H4 (cell line): ENCODE results near the gene MDC1. TPM values are rescaled to one million over a fixed set of nuclear protein-coding genes. Genes with fewer than 3 reads are reported as not detected.
A peak's percentile ranks its signal among the peaks of the same experiment; 100 is the strongest.
"Not testable (repeated sequence)": the region's sequence is repeated elsewhere in the genome, so short reads cannot be mapped to it uniquely, and the experiment has no call there.

Source experiments
- DNase-seq: peaks from one replicate; pipeline ENCODE4 v3.0.0-alpha.2; 2015; ENCODE audit warnings: low spot score
- total RNA-seq: library from RNA; depleted of rRNA; stranded (reverse); fragments of >200 nt; shearing (Covaris generic); gene quantifications from 2 replicates; pipeline ENCODE4 v1.2.3, GENCODE V29; 2014; rRNA removed

Gene MDC1
- total RNA-seq, 1 experiment from 2014 or later: 8.7 TPM

GRCh38 chr6:30679765-30680535, 37.1 kb downstream of the MDC1 start:
- no peak for DNase-seq

- DNase-seq: peak; percentile 29
These were observed 37.9 kb downstream of the MDC1 start for GRCh38 chr6:30678964-30679726.

- no peak for DNase-seq
These were observed 40.3 kb downstream of the MDC1 start for GRCh38 chr6:30676660-30677285.

DNA sequence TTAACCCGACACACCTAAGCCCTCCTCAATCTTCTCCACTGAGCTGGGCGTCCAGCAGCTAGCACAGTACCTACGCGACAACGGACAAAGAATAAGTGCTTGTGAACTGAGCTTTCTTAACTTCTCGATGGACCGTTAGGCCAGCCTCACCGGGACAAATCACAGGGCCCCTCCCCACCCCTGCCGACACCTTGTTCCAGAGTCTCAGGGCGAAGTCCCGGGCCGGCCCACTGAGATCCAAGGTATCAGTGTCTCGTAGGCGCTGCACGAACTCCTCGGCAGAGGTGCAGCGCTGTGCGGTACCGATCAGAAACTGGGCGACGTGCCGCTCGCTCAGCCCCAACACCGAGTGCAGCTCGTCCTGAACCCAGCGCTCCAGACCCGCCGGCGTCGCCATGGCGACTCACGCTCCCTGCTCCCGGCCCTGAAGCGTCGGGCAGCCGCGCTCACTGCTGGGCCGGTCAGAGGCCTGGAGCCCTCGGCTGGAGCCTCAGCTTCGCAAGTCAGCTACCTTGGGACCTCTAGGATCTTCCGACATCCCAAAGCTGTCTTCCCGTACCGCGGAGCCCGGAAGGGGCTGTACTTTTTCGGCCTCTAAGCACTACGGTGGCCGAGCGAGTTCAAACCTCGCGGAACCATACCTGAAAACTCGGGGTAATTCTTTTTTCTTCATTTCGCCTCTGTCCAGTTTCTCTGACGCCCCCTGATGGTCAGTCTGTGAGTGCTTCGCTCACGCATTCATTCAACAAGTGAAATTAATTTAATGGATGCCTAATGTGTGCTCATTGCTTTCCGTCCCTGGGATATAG, 44.4 kb downstream of the MDC1 start, which contains the start of gene DHX16:
TSS of gene DHX16 (minus strand) at position 562 of the 809 bp plus-strand sequence. CDS start at position 397, 165 bp downstream.
- DNase-seq: peak; percentile 94

- DNase-seq: no peak
These were observed 46.1 kb downstream of the MDC1 start for GRCh38 chr6:30670760-30671527.

- DNase-seq: not testable (repeated sequence)
These were observed 50.8 kb downstream of the MDC1 start for GRCh38 chr6:30666300-30666699.

GRCh38 chr6:30664994-30665767, 51.9 kb downstream of the MDC1 start:
- no peak for DNase-seq

- not testable (repeated sequence) for DNase-seq
These were observed 59.2 kb downstream of the MDC1 start for GRCh38 chr6:30657922-30658321.

- DNase-seq: no peak
These were observed 59.6 kb downstream of the MDC1 start for GRCh38 chr6:30657454-30657853.

- DNase-seq: no peak
These were observed 60.6 kb downstream of the MDC1 start for GRCh38 chr6:30656513-30656912.

GRCh38 chr6:30655743-30656094, 61.4 kb downstream of the MDC1 start:
- no peak for DNase-seq

- DNase-seq: no peak
These were observed 62.0 kb downstream of the MDC1 start for GRCh38 chr6:30654798-30655742.

GRCh38 chr6:30651143-30651542, 65.9 kb downstream of the MDC1 start:
- DNase-seq: no peak

Other genes with a start within 250 kb of the MDC1 start
- gene HLA-E, start 227.8 kb downstream of the MDC1 start, total RNA-seq: 82.8 and 95.1 TPM in 2 replicates
- 42.1 and 56.7 TPM in 2 replicates for gene GNL1, start 160.8 kb downstream of the MDC1 start, total RNA-seq
- gene PRR3, start 160.0 kb downstream of the MDC1 start, total RNA-seq: 17.9 and 25.4 TPM in 2 replicates
- 30.7 and 46.7 TPM in 2 replicates for gene ABCF1, start 145.8 kb downstream of the MDC1 start, total RNA-seq
- 14.8 and 15.9 TPM in 2 replicates for gene PPP1R10, start 100.0 kb downstream of the MDC1 start, total RNA-seq
- gene MRPS18B, start 99.4 kb downstream of the MDC1 start, total RNA-seq: 72.6 and 141 TPM in 2 replicates
- 7.0 and 8.5 TPM in 2 replicates for gene ATAT1, start 90.4 kb downstream of the MDC1 start, total RNA-seq
- gene C6orf136, start 70.1 kb downstream of the MDC1 start, total RNA-seq: 2.9 and 6.0 TPM in 2 replicates
- 29.9 and 32.6 TPM in 2 replicates for gene DHX16, start 44.3 kb downstream of the MDC1 start, total RNA-seq
- gene PPP1R18, start 30.6 kb downstream of the MDC1 start, total RNA-seq: 49.9 and 50.9 TPM in 2 replicates
- gene NRM, start 26.3 kb downstream of the MDC1 start, total RNA-seq: 15.0 and 20.1 TPM in 2 replicates
- gene TUBB, start 3.1 kb upstream of the MDC1 start, total RNA-seq: 1,333 and 1,508 TPM in 2 replicates
- gene FLOT1, start 25.4 kb upstream of the MDC1 start, total RNA-seq: 206 and 213 TPM in 2 replicates
- gene IER3, start 27.3 kb upstream of the MDC1 start, total RNA-seq: 53.1 and 58.9 TPM in 2 replicates
- gene DDR1, start 167.2 kb upstream of the MDC1 start, total RNA-seq: 16.0 and 30.1 TPM in 2 replicates
- 8.4 and 8.5 TPM in 2 replicates for gene GTF2H4, start 190.9 kb upstream of the MDC1 start, total RNA-seq
- gene VARS2, start 197.0 kb upstream of the MDC1 start, total RNA-seq: 10.5 and 17.6 TPM in 2 replicates
- not detected in 2 replicates for gene SFTA2, start 214.9 kb upstream of the MDC1 start, total RNA-seq
- gene MUCL3, start 223.7 kb upstream of the MDC1 start, total RNA-seq: not detected in 2 replicates